Panc1 (cell line): ENCODE results near the gene SYNM. TPM values are rescaled to one million over a fixed set of nuclear protein-coding genes. Genes with fewer than 3 reads are reported as not detected.

Experiments used
- ATAC-seq: fragments of 200-7000 bp; cut with Tn5 transposase; 2 replicates; pipeline ENCODE4 v1.9.1; 2020; ENCODE audit warnings: mild to moderate bottlenecking, moderate library complexity
- BruUV-seq: library from RNA; stranded (reverse); fragments of 400-500 nt; replicated peaks from 2 replicates; lab custom pipeline; 2021; lab: Mats Ljungman, UMichigan
- CTCF ChIA-PET: fragments of 300-600 bp; sonication (Branson Sonifier 250); formaldehyde crosslinking; loops from one replicate; lab custom pipeline; 2022; ENCODE audit warnings: antibody characterized with exemption; lab: Charles Lee
- POLR2A ChIA-PET: fragments of 300-600 bp; sonication (Branson Sonifier 250); formaldehyde crosslinking; loops from one replicate; lab custom pipeline; 2022; ENCODE audit warnings: antibody characterized with exemption; lab: Charles Lee
- DNase-seq: peaks from one replicate; pipeline ENCODE4 v3.0.0-alpha.2; 2010; ENCODE audit warnings: low read depth, low spot score
- H3K27ac ChIP-seq: 2 replicates; pipeline ENCODE4 v1.5.1; 2011; ENCODE audit warnings: mild to moderate bottlenecking, low read length, inconsistent platforms
- H3K27me3 ChIP-seq: fragments of 200-500 bp; sonication (Bioruptor generic); 2 replicates; pipeline ENCODE4 v1.6.0; 2014; ENCODE audit warnings: low read length, inconsistent platforms; ENCODE audit not compliant: control insufficient read depth, insufficient read depth
- H3K36me3 ChIP-seq: fragments of 200-500 bp; sonication (Bioruptor generic); 2 replicates; pipeline ENCODE4 v1.5.1; 2014; ENCODE audit warnings: inconsistent platforms, mild to moderate bottlenecking, low read length, moderate library complexity; ENCODE audit not compliant: control insufficient read depth, insufficient read depth
- H3K4me1 ChIP-seq: 2 replicates; pipeline ENCODE4 v1.5.1; 2011; ENCODE audit warnings: inconsistent platforms, mild to moderate bottlenecking, low read length, moderate library complexity; ENCODE audit not compliant: control insufficient read depth, insufficient read depth
- H3K4me3 ChIP-seq, 2 experiments: 2 replicates each; pipeline ENCODE4 v1.5.1; 2011 to 2012; ENCODE audit warnings: low read depth in 2 of 2, low read length in 2 of 2, mild to moderate bottlenecking in 2 of 2, inconsistent platforms in 1 of 2, moderate library complexity in 1 of 2
- H3K9me3 ChIP-seq: fragments of 200-500 bp; sonication (Bioruptor generic); 2 replicates; pipeline ENCODE4 v1.5.1; 2014; ENCODE audit warnings: low read depth, mild to moderate bottlenecking, inconsistent platforms, low read length, moderate library complexity; ENCODE audit not compliant: control insufficient read depth, insufficient read depth
- CTCF ChIP-seq: fragments of 450-650 bp; IDR thresholded peaks from 2 replicates; pipeline ENCODE4 v1.5.1; 2017; ENCODE audit warnings: mild to moderate bottlenecking
- POLR2AphosphoS5 ChIP-seq: IDR thresholded peaks from 2 replicates; pipeline ENCODE4 v1.6.1; 2012; ENCODE audit warnings: mild to moderate bottlenecking, low read depth, low read length, moderate library complexity
- SIN3A ChIP-seq: IDR thresholded peaks from 2 replicates; pipeline ENCODE4 v1.6.1; 2012; ENCODE audit warnings: low read depth, mild to moderate bottlenecking, low read length, moderate library complexity, borderline replicate concordance; ENCODE audit not compliant: insufficient read depth
- TCF7L2 ChIP-seq: IDR thresholded peaks from 2 replicates; pipeline ENCODE4 v1.6.1; 2011; ENCODE audit warnings: mild to moderate bottlenecking, low read depth, low read length, inconsistent platforms
- in situ Hi-C: cut with HindIII; loops from 2 replicates; pipeline ENCODE4 v1.10.0; 2016; ENCODE audit warnings: low sequenced_read_pairs, low pct_unique_long_range_greater_than_20kb
- intact Hi-C: fragments of 100-400 bp; cut with micrococcal nuclease; formaldehyde crosslinking; loops from one replicate; pipeline ENCODE4 v1.10.0; 2022; ENCODE audit not compliant: unreplicated experiment
- total RNA-seq: library from RNA; stranded (reverse); gene quantifications from one replicate; pipeline ENCODE4 v1.2.1, GENCODE V29; 2021; ENCODE audit not compliant: unreplicated experiment
- TF ChIP-seq, protein P1 (sequence below), 2 experiments: IDR thresholded peaks; 2 replicates each; pipeline ENCODE4 v1.6.1; 2011 to 2012; ENCODE audit warnings: low read depth in 2 of 2, control low read depth in 1 of 2, low read length in 1 of 2, mild to moderate bottlenecking in 1 of 2, moderate library complexity in 1 of 2; ENCODE audit not compliant: insufficient read depth in 1 of 2

Gene SYNM
- total RNA-seq, 1 experiment from 2014 or later = 38.9 TPM

DNA sequence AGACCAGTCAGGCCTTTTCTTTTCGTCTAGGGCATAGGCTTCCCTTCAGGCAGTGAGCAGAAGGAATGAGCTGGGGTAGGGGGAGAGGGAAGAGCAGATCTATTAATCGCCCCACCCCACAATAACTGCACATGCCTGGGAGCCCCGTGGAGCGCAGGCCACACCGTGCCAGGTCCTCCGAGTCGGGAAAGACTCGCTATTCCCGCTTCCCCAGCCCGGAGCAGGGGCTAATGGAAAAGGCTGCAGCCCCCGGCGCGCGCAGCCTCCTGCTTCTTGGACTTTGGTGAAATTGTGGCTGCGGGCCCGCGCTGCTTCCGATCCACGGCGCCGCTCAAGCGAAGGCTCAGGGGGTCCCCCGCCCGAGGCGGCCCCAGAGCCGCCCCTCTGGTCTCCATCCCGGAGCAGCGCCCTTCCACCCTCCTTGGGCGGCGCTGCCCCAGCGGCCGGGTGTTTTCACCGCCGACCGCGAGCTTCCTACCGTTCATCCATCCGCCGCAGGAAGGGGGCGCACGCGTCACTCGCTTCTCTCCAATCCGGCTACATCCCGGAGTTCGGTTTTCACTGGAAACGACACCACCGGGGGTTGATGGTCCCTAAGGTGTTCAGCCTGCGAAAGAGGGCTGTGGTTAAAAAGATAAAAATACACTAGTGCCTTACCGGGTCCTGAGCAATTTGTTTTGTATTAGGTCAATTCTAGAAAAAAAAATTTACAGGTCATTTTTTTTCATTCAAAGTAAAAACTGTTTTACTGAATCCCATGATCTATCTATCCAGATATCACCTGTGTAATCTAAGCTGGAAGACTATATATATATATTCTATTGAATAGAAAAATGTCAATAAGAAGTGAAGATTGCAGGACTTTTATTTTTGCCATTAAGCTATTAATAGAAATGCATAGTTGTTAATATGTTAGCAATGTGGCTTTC is 4.4 kb upstream of the SYNM start:
- CTCF ChIA-PET = interaction anchor here (0.6 to 1.5 kb wide), 6 partner anchors 9 to 452 kb away, joined by 3 to 8 read pairs (median 3); partner anchors contain the start of gene LRRC28
- ATAC-seq (peak; percentile 66), DNase-seq (no peak)
- Histone ChIP-seq H3K27ac (no peak overlapping the region), H3K4me1 (no peaks in the 10 kb centered on the region), H3K9me3 (no peaks in the 10 kb centered on the region), H3K4me3 (peak overlapping the region; percentile 38 to 55), H3K36me3 (no peaks in the 10 kb centered on the region), H3K27me3 (no peaks in the 10 kb centered on the region)
- in situ Hi-C loops (no loop called here), intact Hi-C loops (loop anchor here (2.0 kb wide), 1 partner anchor 112 kb away; no protein-coding TSS in a partner anchor)
- no TSS peak for BruUV-seq
- POLR2A ChIA-PET = interaction anchor here (0.6 kb wide), 1 partner anchor 172 kb away, joined by 4 read pairs; no protein-coding TSS in a partner anchor
- TF ChIP-seq TCF7L2 = no peak
- peak; percentile 96 for TF ChIP-seq CTCF

DNA sequence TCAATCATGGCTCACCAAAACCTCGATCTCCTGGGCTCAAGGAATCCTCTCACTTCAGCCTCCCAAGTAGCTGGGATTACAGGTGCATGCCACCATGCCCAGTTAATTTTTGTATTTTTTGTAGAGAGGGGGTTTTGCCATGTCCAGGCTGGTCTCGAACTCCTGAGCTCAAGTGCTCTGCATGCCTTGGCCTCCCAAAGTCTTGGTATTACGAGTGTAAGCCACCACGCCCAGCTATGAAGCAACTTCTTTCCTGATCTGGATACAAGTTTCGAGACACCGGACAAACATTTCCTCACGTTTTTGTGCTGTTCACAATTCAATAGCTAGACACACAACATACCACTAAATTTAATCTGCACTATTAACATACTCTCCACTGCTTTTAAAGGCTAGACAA is 3.4 kb upstream of the SYNM start:
- CTCF ChIA-PET = interaction anchor here (0.6 to 1.5 kb wide), 2 partner anchors 34 to 453 kb away, joined by 3 read pairs; no protein-coding TSS in a partner anchor
- no peak for ATAC-seq
- in situ Hi-C loops = no loop called here
- BruUV-seq = no TSS peak
- TF ChIP-seq, protein P1, sequence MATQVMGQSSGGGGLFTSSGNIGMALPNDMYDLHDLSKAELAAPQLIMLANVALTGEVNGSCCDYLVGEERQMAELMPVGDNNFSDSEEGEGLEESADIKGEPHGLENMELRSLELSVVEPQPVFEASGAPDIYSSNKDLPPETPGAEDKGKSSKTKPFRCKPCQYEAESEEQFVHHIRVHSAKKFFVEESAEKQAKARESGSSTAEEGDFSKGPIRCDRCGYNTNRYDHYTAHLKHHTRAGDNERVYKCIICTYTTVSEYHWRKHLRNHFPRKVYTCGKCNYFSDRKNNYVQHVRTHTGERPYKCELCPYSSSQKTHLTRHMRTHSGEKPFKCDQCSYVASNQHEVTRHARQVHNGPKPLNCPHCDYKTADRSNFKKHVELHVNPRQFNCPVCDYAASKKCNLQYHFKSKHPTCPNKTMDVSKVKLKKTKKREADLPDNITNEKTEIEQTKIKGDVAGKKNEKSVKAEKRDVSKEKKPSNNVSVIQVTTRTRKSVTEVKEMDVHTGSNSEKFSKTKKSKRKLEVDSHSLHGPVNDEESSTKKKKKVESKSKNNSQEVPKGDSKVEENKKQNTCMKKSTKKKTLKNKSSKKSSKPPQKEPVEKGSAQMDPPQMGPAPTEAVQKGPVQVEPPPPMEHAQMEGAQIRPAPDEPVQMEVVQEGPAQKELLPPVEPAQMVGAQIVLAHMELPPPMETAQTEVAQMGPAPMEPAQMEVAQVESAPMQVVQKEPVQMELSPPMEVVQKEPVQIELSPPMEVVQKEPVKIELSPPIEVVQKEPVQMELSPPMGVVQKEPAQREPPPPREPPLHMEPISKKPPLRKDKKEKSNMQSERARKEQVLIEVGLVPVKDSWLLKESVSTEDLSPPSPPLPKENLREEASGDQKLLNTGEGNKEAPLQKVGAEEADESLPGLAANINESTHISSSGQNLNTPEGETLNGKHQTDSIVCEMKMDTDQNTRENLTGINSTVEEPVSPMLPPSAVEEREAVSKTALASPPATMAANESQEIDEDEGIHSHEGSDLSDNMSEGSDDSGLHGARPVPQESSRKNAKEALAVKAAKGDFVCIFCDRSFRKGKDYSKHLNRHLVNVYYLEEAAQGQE (IDR thresholded peaks at IDR 0.05; ENCODE audit: insufficient read depth in 1 of 2, low read depth in 2 of 2, low read length in 1 of 2) = no peak
- TF ChIP-seq SIN3A = no peak
- TF ChIP-seq CTCF = no peak
- TF ChIP-seq POLR2AphosphoS5 = no peak
- TF ChIP-seq TCF7L2 = no peak
- Histone ChIP-seq H3K27me3 (no peaks in the 10 kb centered on the region), H3K27ac (no peak overlapping the region), H3K4me1 (peaks cover 4% of the 10 kb centered on the region; the same call in 1 of the 2 replicates), H3K4me3 (no peak overlapping the region), H3K36me3 (no peaks in the 10 kb centered on the region), H3K9me3 (no peaks in the 10 kb centered on the region)
- POLR2A ChIA-PET = interaction anchor here (0.6 kb wide), 1 partner anchor 171 kb away, joined by 4 read pairs; no protein-coding TSS in a partner anchor
- DNase-seq = no peak
- intact Hi-C loops = loop anchor here (2.0 kb wide), 1 partner anchor 111 kb away; no protein-coding TSS in a partner anchor
